C4-2B (cell line): ENCODE results near the gene EPHA2.

Source experiments
- CTCF ChIP-seq: fragments of 450-650 bp; conservative IDR thresholded peaks from 2 replicates; pipeline ENCODE4 v1.5.1; 2017; ENCODE audit warnings: mild to moderate bottlenecking
- ZFX ChIP-seq: fragments of 450-650 bp; IDR thresholded peaks from 2 replicates; pipeline ENCODE4 v1.6.1; 2017

GRCh38 chr1:16110884-16111283, 45.0 kb downstream of the EPHA2 start:
- TF ChIP-seq CTCF: no peak
- TF ChIP-seq ZFX: no peak
